ENCODE results near the gene ARG2.

ARG2 gene

DNA sequence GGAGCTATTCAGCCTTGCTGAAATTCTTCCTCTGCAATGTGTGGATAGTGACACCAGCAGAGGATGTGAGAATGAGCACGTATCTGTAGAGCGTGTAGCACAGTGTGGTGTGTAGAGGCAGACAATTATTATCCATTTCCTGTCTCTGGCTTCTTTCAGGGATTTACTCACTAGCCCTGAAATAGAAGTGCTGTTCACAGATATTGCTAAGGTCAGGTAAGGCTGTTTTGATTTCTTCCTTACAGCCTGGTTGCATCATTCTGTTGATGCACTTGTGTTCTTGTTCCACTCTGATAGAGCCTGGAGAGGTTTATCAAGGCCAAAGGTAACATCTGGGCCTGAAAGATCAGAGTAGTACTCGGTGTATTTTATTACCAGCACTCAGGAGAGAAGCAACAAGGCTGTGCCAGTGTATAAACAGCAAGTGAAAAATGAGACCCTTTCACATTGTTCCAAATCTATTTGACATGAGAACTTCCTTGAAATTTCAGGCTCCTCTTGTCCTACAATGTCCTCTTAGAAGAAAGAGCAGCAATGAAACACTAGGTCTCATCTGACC lies 16.7 kb downstream of the ARG2 start:
- DNase-seq (ENCODE audit: low read depth, low spot score) = no peak

- no peak for DNase-seq (ENCODE audit: low read depth, low spot score)
Measured at GRCh38 chr14:67638642-67639041, 18.9 kb downstream of the ARG2 start.

GRCh38 chr14:67641480-67641879 lies 21.8 kb downstream of the ARG2 start:
- DNase-seq (ENCODE audit: low read depth, low spot score) = no peak

- no peak for DNase-seq (ENCODE audit: low read depth, low spot score)
Measured at GRCh38 chr14:67641902-67642749, 22.4 kb downstream of the ARG2 start.

GRCh38 chr14:67643713-67644112 lies 24.0 kb downstream of the ARG2 start:
- DNase-seq (ENCODE audit: low read depth, low spot score) = no peak

DNA sequence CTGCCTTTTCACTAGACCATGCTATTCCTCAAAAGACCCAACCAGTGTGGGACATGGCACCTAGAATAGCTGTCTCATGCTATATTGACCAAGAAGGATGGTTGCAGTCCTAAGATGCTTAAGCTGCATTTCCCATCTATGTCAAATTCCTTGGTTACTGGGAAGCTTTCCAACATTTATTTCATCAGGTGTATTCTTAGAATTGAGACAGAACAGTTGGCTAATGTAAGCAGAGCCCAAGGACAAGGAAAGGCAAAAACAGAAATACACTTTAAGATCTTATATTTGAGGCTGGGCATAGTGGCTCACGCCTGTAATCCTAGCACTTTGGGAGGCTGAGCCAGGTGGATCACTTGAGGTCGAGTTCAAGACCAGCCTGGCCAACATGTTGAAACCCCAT lies 24.7 kb downstream of the ARG2 start:
- DNase-seq (ENCODE audit: low read depth, low spot score) = no peak

- no peak for DNase-seq (ENCODE audit: low read depth, low spot score)
Measured at GRCh38 chr14:67645414-67645813, 25.7 kb downstream of the ARG2 start.

- DNase-seq (ENCODE audit: low read depth, low spot score) = no peak
Measured at GRCh38 chr14:67646131-67646530, 26.4 kb downstream of the ARG2 start.

GRCh38 chr14:67650151-67650550 lies 30.4 kb downstream of the ARG2 start:
- no peak for DNase-seq (ENCODE audit: low read depth, low spot score)

GRCh38 chr14:67650694-67651093 lies 31.0 kb downstream of the ARG2 start:
- DNase-seq (ENCODE audit: low read depth, low spot score) = no peak

DNA sequence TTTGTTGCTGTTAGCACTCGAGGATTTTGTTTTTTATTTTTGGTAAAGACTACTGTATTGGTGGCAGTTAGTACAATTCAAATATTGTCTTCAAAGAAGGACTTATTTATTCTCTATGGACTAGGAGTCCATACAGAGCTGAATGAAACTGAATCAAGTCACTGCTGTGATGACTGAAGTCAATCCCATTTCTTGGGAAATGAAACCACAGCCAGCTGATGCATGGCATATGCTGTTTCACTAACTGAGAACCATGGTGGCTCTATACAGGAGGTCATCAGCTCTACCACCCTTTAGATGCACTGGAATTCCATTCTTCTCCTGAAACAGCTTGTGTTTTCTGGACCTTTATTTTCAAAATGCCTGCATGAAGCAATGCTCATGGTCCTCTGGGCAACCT lies 32.5 kb downstream of the ARG2 start:
- no peak for DNase-seq (ENCODE audit: low read depth, low spot score)

- DNase-seq (ENCODE audit: low read depth, low spot score) = no peak
Measured at GRCh38 chr14:67653651-67654280, 34.0 kb downstream of the ARG2 start.

DNA sequence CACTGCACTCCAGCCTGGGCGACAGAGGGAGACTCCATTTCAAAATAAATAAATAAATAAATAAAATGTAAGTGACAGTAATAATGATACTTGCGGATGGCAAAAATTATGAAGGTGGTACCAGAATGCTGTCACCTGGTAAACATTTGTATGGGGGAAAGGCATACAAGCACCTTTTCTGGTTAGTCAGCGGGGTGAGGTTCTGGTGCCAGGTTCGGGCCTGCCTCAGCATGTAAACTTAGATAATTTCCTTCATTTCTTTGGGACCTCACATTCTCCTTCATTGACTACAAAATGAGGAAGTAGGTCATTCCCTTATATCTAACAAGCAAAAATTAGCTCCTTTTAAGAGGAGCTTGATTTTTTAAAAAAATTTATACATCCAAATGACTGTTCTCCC lies 43.9 kb downstream of the ARG2 start:
- DNase-seq (ENCODE audit: low read depth, low spot score) = no peak

DNA sequence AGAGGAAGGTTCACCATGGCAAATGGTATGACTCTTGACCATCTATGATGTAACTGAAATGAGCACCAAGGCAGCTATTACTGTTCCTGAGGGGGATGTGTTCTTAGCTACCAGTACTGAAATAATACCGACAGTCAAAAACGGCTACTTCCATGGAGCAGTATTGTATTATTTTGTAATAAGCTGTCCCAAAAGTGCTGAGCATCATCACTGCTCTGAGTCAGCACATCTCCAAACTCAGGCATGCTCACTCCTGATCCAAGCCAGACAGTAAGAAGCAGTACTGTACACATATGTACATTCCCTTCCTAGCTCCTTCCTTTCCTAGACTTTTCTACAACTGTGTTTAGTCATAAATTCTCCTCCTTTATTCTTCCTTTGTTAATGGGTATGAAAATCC lies 46.1 kb downstream of the ARG2 start:
- DNase-seq (ENCODE audit: low read depth, low spot score) = no peak

DNA sequence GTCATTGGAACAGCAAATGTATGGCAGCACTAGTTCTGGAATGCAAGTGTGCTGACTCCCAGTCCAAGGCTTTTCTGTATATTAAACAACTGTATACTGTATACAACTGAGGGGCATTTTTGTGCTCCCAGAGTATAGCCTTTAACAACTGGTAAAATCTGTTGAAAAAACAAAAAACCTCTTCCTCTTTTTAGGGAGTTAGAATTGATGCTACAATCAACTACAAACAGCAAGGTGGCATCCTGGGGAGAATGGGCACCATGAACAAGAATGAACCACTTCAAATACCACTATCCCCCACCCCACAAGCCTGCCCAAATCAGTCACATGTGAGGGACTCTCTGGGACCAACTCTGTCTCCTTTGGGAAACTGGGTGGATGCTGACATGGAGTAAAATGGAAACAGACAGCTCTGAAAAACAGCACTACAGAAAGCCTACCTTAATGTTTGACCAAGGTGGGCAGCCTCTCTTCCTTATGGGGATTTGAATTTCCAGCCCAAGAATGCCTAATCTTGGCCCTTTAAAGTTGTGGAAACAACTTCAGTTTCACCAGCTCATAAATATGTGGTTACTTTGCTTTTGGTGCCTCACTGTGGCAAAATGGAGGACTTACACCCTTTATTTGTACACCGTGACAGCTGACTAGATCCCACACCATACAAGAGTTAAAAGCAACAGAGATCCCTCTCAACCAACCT lies 47.2 kb downstream of the ARG2 start:
- DNase-seq (ENCODE audit: low read depth, low spot score) = peak; percentile 39

DNA sequence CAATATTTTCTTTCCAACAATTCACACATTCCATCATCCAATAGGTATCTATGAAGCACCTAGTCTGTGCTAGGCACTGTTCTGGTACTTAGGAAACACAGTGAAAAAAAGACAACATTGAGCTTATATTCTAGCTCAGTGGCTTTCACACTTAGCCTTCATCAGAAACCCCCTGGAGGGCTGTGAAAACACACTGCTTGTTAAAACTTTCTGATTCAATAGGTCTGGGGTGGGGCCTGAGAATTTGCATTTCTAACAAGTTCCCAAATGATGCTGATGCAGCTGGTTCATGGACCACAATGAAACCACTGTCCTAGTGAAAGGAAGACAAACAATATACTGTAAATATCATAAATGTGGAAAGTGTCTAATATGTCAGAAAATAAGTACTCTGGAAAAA lies 48.8 kb downstream of the ARG2 start:
- no peak for DNase-seq (ENCODE audit: low read depth, low spot score)

- DNase-seq (ENCODE audit: low read depth, low spot score) = no peak
Measured at GRCh38 chr14:67673451-67673850, 53.7 kb downstream of the ARG2 start.

GRCh38 chr14:67674139-67674479 lies 54.4 kb downstream of the ARG2 start:
- no peak for DNase-seq (ENCODE audit: low read depth, low spot score)

DNA sequence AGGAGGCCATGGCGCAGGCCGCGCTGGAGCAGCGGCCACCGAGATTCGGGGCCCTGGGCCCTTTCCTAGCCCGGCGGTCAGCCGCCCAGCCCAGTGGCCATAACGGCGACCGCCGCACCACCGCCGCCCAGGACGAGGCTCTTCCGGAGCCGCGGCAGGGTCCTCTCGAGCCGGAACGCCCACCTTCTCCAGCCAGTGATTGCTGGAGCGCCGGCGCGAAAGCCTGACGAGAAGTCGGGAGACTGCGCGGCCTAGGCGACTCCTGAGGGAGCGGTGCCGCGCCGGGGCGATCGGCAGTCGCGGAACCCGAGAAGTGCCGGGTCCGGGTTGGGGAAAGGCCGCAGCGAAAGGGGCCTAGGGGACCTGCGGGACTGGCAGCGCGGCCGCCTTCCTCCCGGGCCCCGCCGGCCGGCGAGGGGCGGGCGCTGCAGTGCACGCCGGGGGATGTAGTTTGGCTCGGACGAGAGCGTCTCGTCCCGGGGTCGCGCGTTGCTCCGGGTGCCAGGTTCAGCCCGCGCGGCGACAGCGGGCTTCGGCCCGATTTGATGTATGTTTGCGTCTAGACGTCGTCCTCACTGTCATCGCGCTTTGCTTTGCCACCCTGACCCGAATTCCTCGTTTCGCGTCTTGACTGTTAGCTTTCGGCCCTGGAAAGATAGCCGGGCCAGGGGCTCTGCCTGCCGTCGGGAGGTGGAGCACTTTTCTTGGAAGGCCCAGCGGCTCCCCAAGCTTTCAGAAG lies 54.9 kb downstream of the ARG2 start, which contains the start of gene VTI1B:
Gene VTI1B (minus strand): TSS at position 153 of the 739 bp plus-strand sequence. CDS start 143 bp downstream, at position 10.
- peak; percentile 51 for DNase-seq (ENCODE audit: low read depth, low spot score)

GRCh38 chr14:67675219-67675582 lies 55.5 kb downstream of the ARG2 start:
- DNase-seq (ENCODE audit: low read depth, low spot score) = no peak

DNA sequence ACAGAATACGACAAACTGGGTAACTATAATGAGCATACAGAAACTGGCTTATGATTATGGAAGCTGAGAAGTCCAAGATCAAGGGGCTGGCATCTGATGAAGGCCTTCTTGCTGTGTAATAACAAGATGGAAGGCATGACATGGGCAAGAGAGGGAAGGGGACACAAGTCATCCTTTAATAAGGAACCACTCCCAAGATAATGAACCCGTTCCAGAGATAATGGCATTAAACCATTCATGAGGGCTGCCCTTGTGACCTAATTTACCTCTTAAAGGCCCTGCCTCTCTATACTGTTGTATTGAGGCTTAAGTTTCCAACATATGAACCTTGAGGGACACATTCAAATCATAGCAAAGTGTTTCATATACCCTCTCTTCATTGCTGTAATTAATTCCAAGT lies 59.3 kb downstream of the ARG2 start:
- no peak for DNase-seq (ENCODE audit: low read depth, low spot score)

DNA sequence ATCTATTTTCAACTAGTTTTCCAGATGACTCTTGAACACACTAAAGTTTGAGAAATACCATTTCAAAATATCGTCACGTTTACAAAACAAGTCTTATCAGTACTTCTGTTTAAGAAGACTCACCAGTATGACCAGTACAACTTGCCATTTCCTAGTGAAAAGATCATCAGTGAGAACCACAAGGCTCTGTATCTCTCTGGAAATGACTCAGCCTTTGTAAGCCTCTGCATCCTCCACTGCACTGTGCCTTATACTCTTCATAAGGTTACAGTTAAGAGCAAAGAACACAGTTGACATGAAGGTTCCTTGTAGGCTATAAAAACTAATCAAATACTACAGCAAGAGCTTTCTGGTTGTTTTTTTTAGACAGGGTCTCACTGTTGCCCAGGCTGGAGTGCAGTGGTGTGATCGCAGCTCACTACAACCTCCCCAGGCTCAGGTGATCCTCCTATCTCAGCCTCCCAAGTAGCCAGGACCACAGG lies 60.4 kb downstream of the ARG2 start:
- DNase-seq (ENCODE audit: low read depth, low spot score) = no peak

All from smooth muscle cell of the brain vasculature (primary cell).